ENCODE data around the gene VSIG2.

Gene VSIG2

GRCh38 chr11:124751741-124752470 is at the start of gene VSIG2:
Gene VSIG2, minus strand, starts transcription at chr11:124752255. Its CDS starts 118 bp downstream, at chr11:124752137.
- in situ Hi-C loops (cut with MboI; ENCODE audit: low pct_unique_long_range_greater_than_20kb, low sequenced_read_pairs, unreplicated experiment), result no loop called here
- no peak for DNase-seq (ENCODE audit: low spot score)
- TF ChIP-seq CTCF (IDR thresholded peaks at IDR 0.05; ENCODE audit: extremely low read depth, insufficient read depth, missing control alignments), result no peak

GRCh38 chr11:124801014-124801413 is 49.0 kb upstream of the VSIG2 start:
- DNase-seq (ENCODE audit: low spot score), result no peak
- TF ChIP-seq CTCF (IDR thresholded peaks at IDR 0.05; ENCODE audit: extremely low read depth, insufficient read depth, missing control alignments), result no peak
- in situ Hi-C loops (cut with MboI; ENCODE audit: low pct_unique_long_range_greater_than_20kb, low sequenced_read_pairs, unreplicated experiment), result no loop called here

GRCh38 chr11:124800226-124800929 is 48.3 kb upstream of the VSIG2 start, which contains the start of gene MSANTD2:
Gene MSANTD2, minus strand, starts transcription at chr11:124800406. Its CDS starts 26 bp downstream, at chr11:124800380.
- in situ Hi-C loops (cut with MboI; ENCODE audit: low pct_unique_long_range_greater_than_20kb, low sequenced_read_pairs, unreplicated experiment), result no loop called here
- no peak for TF ChIP-seq CTCF (IDR thresholded peaks at IDR 0.05; ENCODE audit: extremely low read depth, insufficient read depth, missing control alignments)
- DNase-seq (ENCODE audit: low spot score), result peak; percentile 90

GRCh38 chr11:124799348-124800225 is 47.5 kb upstream of the VSIG2 start:
- peak; percentile 71 for DNase-seq (ENCODE audit: low spot score)
- in situ Hi-C loops (cut with MboI; ENCODE audit: low pct_unique_long_range_greater_than_20kb, low sequenced_read_pairs, unreplicated experiment), result no loop called here
- TF ChIP-seq CTCF (IDR thresholded peaks at IDR 0.05; ENCODE audit: extremely low read depth, insufficient read depth, missing control alignments), result no peak

- TF ChIP-seq CTCF (IDR thresholded peaks at IDR 0.05; ENCODE audit: extremely low read depth, insufficient read depth, missing control alignments), result no peak
- peak; percentile 27 for DNase-seq (ENCODE audit: low spot score)
- in situ Hi-C loops (cut with MboI; ENCODE audit: low pct_unique_long_range_greater_than_20kb, low sequenced_read_pairs, unreplicated experiment), result no loop called here
These were observed 46.9 kb upstream of the VSIG2 start for GRCh38 chr11:124798991-124799347.

- no peak for TF ChIP-seq CTCF (IDR thresholded peaks at IDR 0.05; ENCODE audit: extremely low read depth, insufficient read depth, missing control alignments)
- no peak for DNase-seq (ENCODE audit: low spot score)
- in situ Hi-C loops (cut with MboI; ENCODE audit: low pct_unique_long_range_greater_than_20kb, low sequenced_read_pairs, unreplicated experiment), result no loop called here
These were observed 44.3 kb upstream of the VSIG2 start for GRCh38 chr11:124796312-124796711.
